Measurements from ENCODE around the gene ZBTB42.

ZBTB42 gene

GRCh38 chr14:104801520-104802393 is 856 bp downstream of the ZBTB42 start:
- Histone ChIP-seq H3F3A (ENCODE audit: control insufficient read depth, insufficient read depth) (peaks cover 12% of the 10 kb centered on the region), H3K9me3 (ENCODE audit: control insufficient read depth, insufficient read depth, low read length) (no peaks in the 10 kb centered on the region), H3K79me2 (ENCODE audit: control insufficient read depth, low read length) (no peaks in the 10 kb centered on the region), H3K4me1 (ENCODE audit: control insufficient read depth, low read length) (peaks cover 28% of the 10 kb centered on the region), H3K27ac (ENCODE audit: low read depth, low read length) (no peak overlapping the region), H3K27me3 (ENCODE audit: control insufficient read depth, low read length) (peaks cover 53% of the 10 kb centered on the region), H3K4me2 (ENCODE audit: low read length) (peak overlapping the region; percentile 92), H4K20me1 (ENCODE audit: control insufficient read depth, insufficient read depth, low read depth, low read length) (no peaks in the 10 kb centered on the region), H3K4me3 (ENCODE audit: low read length) (peak overlapping the region; percentile 75), H3K9me2 (replicated peaks; ENCODE audit: control insufficient read depth, low read length) (no peaks in the 10 kb centered on the region), H3K36me3 (ENCODE audit: control insufficient read depth, low read length) (no peaks in the 10 kb centered on the region)
- TF ChIP-seq EZH2phosphoT487 (IDR thresholded peaks at IDR 0.05; ENCODE audit: borderline replicate concordance, low read length), result no peak
- no peak for TF ChIP-seq CTCF (IDR thresholded peaks at IDR 0.05; ENCODE audit: low read depth, low read length, poor library complexity, severe bottlenecking)

DNA sequence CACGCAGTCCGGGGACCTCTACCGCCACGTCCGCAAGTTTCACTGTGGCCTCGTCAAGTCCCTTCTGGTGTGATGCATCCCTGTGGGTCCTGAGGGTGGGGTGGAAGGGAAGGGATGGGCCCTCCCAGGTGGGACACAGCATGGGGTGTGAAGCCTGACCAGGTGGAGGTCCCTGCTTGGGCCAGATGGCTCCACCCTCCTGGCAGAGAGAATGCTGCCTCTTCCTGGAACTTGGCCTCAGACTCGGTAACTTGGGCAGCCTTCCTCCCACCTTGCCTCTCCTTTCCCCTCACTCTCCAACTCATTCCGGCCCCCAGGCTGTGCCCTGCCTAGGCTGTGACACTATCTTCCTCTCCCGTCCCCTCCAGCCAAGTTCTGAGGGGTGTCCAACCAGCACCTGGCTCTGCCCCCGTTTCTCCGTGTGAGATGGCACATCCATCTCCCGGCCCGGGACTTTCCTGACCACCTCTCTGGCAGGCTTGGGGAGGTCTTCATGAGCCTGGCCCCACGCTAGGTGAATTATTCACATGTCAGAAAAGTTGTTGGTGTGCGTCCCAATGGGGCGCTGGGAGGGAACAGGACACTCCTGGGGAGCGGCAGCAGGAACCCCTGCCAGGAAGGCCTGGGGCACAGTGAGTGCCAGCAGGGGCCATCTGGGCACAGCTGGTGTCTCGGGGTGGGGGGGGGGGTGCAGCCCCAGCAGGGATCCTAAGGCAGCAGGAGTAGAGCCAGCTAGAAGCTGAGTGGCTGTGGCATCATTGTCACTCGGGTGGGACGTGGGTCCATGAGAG is 1.7 kb downstream of the ZBTB42 start:
- no peaks in the 10 kb centered on the region for H4K20me1 ChIP-seq (ENCODE audit: control insufficient read depth, insufficient read depth, low read depth, low read length)
- H3K4me2 ChIP-seq (ENCODE audit: low read length), result peak overlapping the region; percentile 92; the same call in 1 of the 2 replicates
- no peaks in the 10 kb centered on the region for H3K36me3 ChIP-seq (ENCODE audit: control insufficient read depth, low read length)
- H3K4me3 ChIP-seq (ENCODE audit: low read length), result no peak overlapping the region
- TF ChIP-seq CTCF (IDR thresholded peaks at IDR 0.05; ENCODE audit: low read depth, low read length, poor library complexity, severe bottlenecking) (no peak), EZH2phosphoT487 (IDR thresholded peaks at IDR 0.05; ENCODE audit: borderline replicate concordance, low read length) (no peak)
- peaks cover 12% of the 10 kb centered on the region for H3F3A ChIP-seq (ENCODE audit: control insufficient read depth, insufficient read depth)
- H3K79me2 ChIP-seq (ENCODE audit: control insufficient read depth, low read length), result no peaks in the 10 kb centered on the region
- H3K27me3 ChIP-seq (ENCODE audit: control insufficient read depth, low read length), result peaks cover 45% of the 10 kb centered on the region
- no peak overlapping the region for H3K27ac ChIP-seq (ENCODE audit: low read depth, low read length)
- no peaks in the 10 kb centered on the region for H3K9me2 ChIP-seq (replicated peaks; ENCODE audit: control insufficient read depth, low read length)
- H3K9me3 ChIP-seq (ENCODE audit: control insufficient read depth, insufficient read depth, low read length), result no peaks in the 10 kb centered on the region
- peaks cover 28% of the 10 kb centered on the region for H3K4me1 ChIP-seq (ENCODE audit: control insufficient read depth, low read length)

DNA sequence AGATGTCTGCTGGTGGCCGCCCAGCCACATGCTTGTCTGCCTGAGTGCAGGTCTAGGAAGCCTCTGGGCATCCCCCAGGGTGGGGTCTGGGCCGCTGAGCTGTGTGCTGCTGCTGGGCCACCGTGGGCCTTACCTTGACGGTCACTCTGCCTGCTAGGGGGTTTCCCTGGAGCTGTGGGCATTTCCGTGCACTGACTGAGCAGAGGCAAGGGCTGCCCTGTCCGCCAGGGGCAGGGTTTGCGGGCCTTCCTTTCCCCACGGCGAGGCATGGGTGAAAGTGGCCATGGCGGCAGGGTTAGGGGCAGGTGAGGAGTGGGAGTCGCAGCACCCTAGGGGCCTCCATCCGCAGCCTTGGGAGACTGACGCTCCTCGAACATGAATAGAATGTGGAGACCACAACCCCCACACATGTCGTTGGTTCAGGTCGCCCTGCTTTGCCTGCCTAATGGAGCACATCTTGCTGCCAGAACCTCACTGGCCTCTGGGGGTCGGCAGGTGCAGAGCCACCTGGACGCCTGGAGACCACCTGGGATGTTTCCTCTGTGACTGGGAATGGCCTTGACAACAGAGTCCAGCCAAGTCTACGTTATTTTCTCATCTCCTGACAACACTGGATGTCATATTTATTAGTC is 2.5 kb downstream of the ZBTB42 start:
- H3K27ac ChIP-seq (ENCODE audit: low read depth, low read length), result no peak overlapping the region
- no peaks in the 10 kb centered on the region for H4K20me1 ChIP-seq (ENCODE audit: control insufficient read depth, insufficient read depth, low read depth, low read length)
- H3K4me1 ChIP-seq (ENCODE audit: control insufficient read depth, low read length), result peaks cover 28% of the 10 kb centered on the region
- no peaks in the 10 kb centered on the region for H3K79me2 ChIP-seq (ENCODE audit: control insufficient read depth, low read length)
- peaks cover 12% of the 10 kb centered on the region for H3F3A ChIP-seq (ENCODE audit: control insufficient read depth, insufficient read depth)
- no peaks in the 10 kb centered on the region for H3K36me3 ChIP-seq (ENCODE audit: control insufficient read depth, low read length)
- peak overlapping the region; percentile 14; the same call in 1 of the 2 replicates for H3K4me2 ChIP-seq (ENCODE audit: low read length)
- no peak for TF ChIP-seq CTCF (IDR thresholded peaks at IDR 0.05; ENCODE audit: low read depth, low read length, poor library complexity, severe bottlenecking)
- no peak for TF ChIP-seq EZH2phosphoT487 (IDR thresholded peaks at IDR 0.05; ENCODE audit: borderline replicate concordance, low read length)
- H3K27me3 ChIP-seq (ENCODE audit: control insufficient read depth, low read length), result peaks cover 37% of the 10 kb centered on the region
- no peaks in the 10 kb centered on the region for H3K9me3 ChIP-seq (ENCODE audit: control insufficient read depth, insufficient read depth, low read length)
- H3K4me3 ChIP-seq (ENCODE audit: low read length), result no peak overlapping the region
- no peaks in the 10 kb centered on the region for H3K9me2 ChIP-seq (replicated peaks; ENCODE audit: control insufficient read depth, low read length)

All from DOHH2 (cell line).